Tibial nerve (tissue), 3 donors: ENCODE data around the gene CLCNKA.

ENCODE experiments used
- POLR2A ChIP-seq, 2 donors: fragments of 450-650 bp; IDR thresholded peaks; one replicate each; pipeline ENCODE4 v1.6.1; 2017; ENCODE audit warnings: antibody characterized with exemption in 2 of 2, mild to moderate bottlenecking in 2 of 2, moderate library complexity in 2 of 2
- TF ChIP-seq, protein P1 (sequence below), 5 experiments: fragments of 200-600 bp in 3 of 5; fragments of 450-650 bp in 2 of 5; sonication (generic) in 3 of 5; IDR thresholded peaks; one replicate each; pipeline ENCODE4 v1.5.1; 2016 to 2019; ENCODE audit warnings: antibody characterized with exemption in 5 of 5, mild to moderate bottlenecking in 3 of 5, moderate library complexity in 2 of 5

DNA sequence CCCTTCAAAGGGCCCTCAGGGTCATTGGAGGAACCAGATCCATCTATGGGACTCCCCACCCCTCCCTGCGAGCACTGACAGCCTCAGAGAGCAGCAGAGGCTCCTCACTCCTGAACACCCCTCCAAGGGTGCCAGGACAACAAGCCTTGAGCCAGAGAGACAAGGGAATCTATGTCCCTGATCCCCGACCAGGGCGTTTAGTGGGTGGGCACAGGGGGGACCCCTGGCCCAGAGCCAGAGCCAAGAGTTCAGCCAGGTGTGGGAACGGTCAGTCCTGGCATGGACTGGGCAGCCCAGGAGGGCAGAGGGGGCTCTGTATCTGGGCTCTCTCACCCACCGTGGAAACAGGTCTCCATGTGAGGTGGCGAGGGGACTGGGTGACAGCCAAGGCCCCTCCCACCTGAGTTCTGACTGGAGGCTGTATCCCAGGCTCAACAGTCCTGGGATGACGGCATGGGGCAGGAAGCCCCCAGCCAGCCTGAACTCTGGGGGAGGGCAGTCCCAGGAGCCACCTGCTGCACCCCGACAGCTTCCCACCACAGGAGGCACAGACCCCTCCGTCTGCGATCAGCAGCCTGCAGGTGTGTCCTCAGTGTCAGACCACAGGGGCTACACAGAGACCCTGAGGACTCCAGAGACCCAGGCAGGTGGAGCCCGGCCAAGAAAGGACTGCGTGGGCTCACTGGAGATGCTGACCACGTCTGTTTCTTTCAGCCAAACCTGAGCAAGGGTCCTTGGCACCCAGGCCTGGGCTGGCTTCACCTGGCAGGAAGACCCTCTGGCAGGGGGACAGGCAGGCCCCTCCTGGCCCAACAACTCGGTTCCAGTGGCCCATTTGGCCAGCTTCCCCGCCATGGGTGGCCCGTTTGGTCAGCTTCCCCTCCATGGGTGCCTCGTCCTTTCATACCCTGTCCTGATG lies 29.0 kb upstream of the CLCNKA start:
- TF ChIP-seq, protein P1, sequence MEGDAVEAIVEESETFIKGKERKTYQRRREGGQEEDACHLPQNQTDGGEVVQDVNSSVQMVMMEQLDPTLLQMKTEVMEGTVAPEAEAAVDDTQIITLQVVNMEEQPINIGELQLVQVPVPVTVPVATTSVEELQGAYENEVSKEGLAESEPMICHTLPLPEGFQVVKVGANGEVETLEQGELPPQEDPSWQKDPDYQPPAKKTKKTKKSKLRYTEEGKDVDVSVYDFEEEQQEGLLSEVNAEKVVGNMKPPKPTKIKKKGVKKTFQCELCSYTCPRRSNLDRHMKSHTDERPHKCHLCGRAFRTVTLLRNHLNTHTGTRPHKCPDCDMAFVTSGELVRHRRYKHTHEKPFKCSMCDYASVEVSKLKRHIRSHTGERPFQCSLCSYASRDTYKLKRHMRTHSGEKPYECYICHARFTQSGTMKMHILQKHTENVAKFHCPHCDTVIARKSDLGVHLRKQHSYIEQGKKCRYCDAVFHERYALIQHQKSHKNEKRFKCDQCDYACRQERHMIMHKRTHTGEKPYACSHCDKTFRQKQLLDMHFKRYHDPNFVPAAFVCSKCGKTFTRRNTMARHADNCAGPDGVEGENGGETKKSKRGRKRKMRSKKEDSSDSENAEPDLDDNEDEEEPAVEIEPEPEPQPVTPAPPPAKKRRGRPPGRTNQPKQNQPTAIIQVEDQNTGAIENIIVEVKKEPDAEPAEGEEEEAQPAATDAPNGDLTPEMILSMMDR (IDR thresholded peaks at IDR 0.05) = no peak
- no peak for TF ChIP-seq POLR2A (IDR thresholded peaks at IDR 0.05)
